H9 (cell line): ENCODE results near the gene PRR7. TPM values are rescaled to one million over a fixed set of nuclear protein-coding genes. Genes with fewer than 3 reads are reported as not detected.

Experiments used
- DNase-seq: peaks from one replicate; pipeline ENCODE4 v3.0.0-alpha.2; 2017
- H2AFZ ChIP-seq: one replicate; pipeline ENCODE4 v1.6.1; 2013; ENCODE audit warnings: mild to moderate bottlenecking, low read length, control low read depth, moderate library complexity
- H2AK5ac ChIP-seq: 2 replicates; pipeline ENCODE4 v1.6.1; 2013; ENCODE audit warnings: low read length, control low read depth, mixed read lengths; ENCODE audit not compliant: insufficient read length
- H2BK120ac ChIP-seq: one replicate; pipeline ENCODE4 v1.6.1; 2013; ENCODE audit warnings: low read depth, mild to moderate bottlenecking, low read length, control low read depth, inconsistent platforms; ENCODE audit not compliant: poor library complexity, severe bottlenecking
- H2BK12ac ChIP-seq: 2 replicates; pipeline ENCODE4 v1.6.1; 2013; ENCODE audit warnings: low read length, control low read depth, mixed read lengths, low read depth; ENCODE audit not compliant: insufficient read length
- H2BK15ac ChIP-seq: 2 replicates; pipeline ENCODE4 v1.6.1; 2013; ENCODE audit warnings: low read depth, low read length, control low read depth
- H2BK20ac ChIP-seq: one replicate; pipeline ENCODE4 v1.6.1; 2013; ENCODE audit warnings: low read depth, mild to moderate bottlenecking, low read length, control low read depth, inconsistent platforms; ENCODE audit not compliant: poor library complexity, severe bottlenecking
- H2BK5ac ChIP-seq: 2 replicates; pipeline ENCODE4 v1.6.1; 2013; ENCODE audit warnings: low read length, control low read depth, mixed read lengths; ENCODE audit not compliant: insufficient read length
- H3K14ac ChIP-seq: 2 replicates; pipeline ENCODE4 v1.6.1; 2013; ENCODE audit warnings: low read length, control low read depth; ENCODE audit not compliant: insufficient read depth
- H3K18ac ChIP-seq: 2 replicates; pipeline ENCODE4 v1.6.1; 2013; ENCODE audit warnings: low read depth, mild to moderate bottlenecking, mixed read lengths, low read length, control low read depth; ENCODE audit not compliant: insufficient read length
- H3K23ac ChIP-seq: 2 replicates; pipeline ENCODE4 v1.6.1; 2013; ENCODE audit warnings: low read length, control low read depth, mixed read lengths, low read depth; ENCODE audit not compliant: insufficient read length
- H3K23me2 ChIP-seq: 2 replicates; pipeline ENCODE4 v1.6.1; 2013; ENCODE audit warnings: low read depth, mild to moderate bottlenecking, mixed read lengths, low read length, control low read depth; ENCODE audit not compliant: insufficient read length, poor library complexity, severe bottlenecking
- H3K27ac ChIP-seq: 2 replicates; pipeline ENCODE4 v1.5.1; 2013; ENCODE audit warnings: low read length, control low read depth, mixed read lengths, low read depth; ENCODE audit not compliant: insufficient read length
- H3K27me3 ChIP-seq: 2 replicates; pipeline ENCODE4 v1.6.1; 2013; ENCODE audit warnings: low read length, control low read depth, inconsistent platforms; ENCODE audit not compliant: insufficient read depth
- H3K4ac ChIP-seq: 2 replicates; pipeline ENCODE4 v1.6.1; 2013; ENCODE audit warnings: low read depth, mild to moderate bottlenecking, control low read depth, inconsistent platforms, low read length, moderate library complexity
- H3K4me1 ChIP-seq: 2 replicates; pipeline ENCODE4 v1.6.1; 2013; ENCODE audit warnings: low read length, control low read depth, inconsistent platforms; ENCODE audit not compliant: insufficient read depth
- H3K4me2 ChIP-seq: 2 replicates; pipeline ENCODE4 v1.6.1; 2013; ENCODE audit warnings: low read length, control low read depth, mixed read lengths; ENCODE audit not compliant: insufficient read length, insufficient read depth
- H3K56ac ChIP-seq: 2 replicates; pipeline ENCODE4 v1.6.1; 2013; ENCODE audit warnings: low read depth, mild to moderate bottlenecking, mixed read lengths, low read length, control low read depth; ENCODE audit not compliant: insufficient read length
- H3K79me1 ChIP-seq: 2 replicates; pipeline ENCODE4 v1.6.1; 2013; ENCODE audit warnings: low read depth, mild to moderate bottlenecking, moderate library complexity, low read length, control low read depth, inconsistent platforms; ENCODE audit not compliant: insufficient read depth, poor library complexity, severe bottlenecking
- H3K79me2 ChIP-seq: 2 replicates; pipeline ENCODE4 v1.6.1; 2013; ENCODE audit warnings: low read length, control low read depth, inconsistent platforms; ENCODE audit not compliant: insufficient read depth
- H3K9ac ChIP-seq: 2 replicates; pipeline ENCODE4 v1.6.1; 2013; ENCODE audit warnings: low read length, control low read depth, mixed read lengths; ENCODE audit not compliant: insufficient read length; ENCODE audit errors: extremely low read depth
- H3K9me3 ChIP-seq: one replicate; pipeline ENCODE4 v1.6.1; 2013; ENCODE audit warnings: low read depth, low read length, inconsistent platforms; ENCODE audit not compliant: control insufficient read depth
- H3T11ph ChIP-seq: one replicate; pipeline ENCODE4 v1.6.1; 2013; ENCODE audit warnings: mild to moderate bottlenecking, low read length, control low read depth, inconsistent platforms
- H4K20me1 ChIP-seq: one replicate; pipeline ENCODE4 v1.6.1; 2013; ENCODE audit not compliant: control insufficient read depth, insufficient read length, insufficient read depth
- H4K5ac ChIP-seq: 2 replicates; pipeline ENCODE4 v1.6.1; 2013; ENCODE audit warnings: low read depth, mild to moderate bottlenecking, mixed read lengths, low read length, control low read depth; ENCODE audit not compliant: insufficient read length
- H4K8ac ChIP-seq: replicated peaks from 2 replicates; pipeline ENCODE4 v1.6.1; 2013; ENCODE audit warnings: low read length, control low read depth, mixed read lengths, low read depth; ENCODE audit not compliant: insufficient read length
- H4K91ac ChIP-seq: 2 replicates; pipeline ENCODE4 v1.6.1; 2013; ENCODE audit warnings: low read depth, mild to moderate bottlenecking, moderate library complexity, mixed read lengths, low read length, control low read depth; ENCODE audit not compliant: insufficient read length
- H3K27ac Mint-ChIP-seq, 3 experiments: 2 replicates in 2 of 3; 3 replicates in 1 of 3; pipeline ENCODE4 v1.8.0; 2020 to 2021; ENCODE audit warnings: mixed read lengths in 3 of 3, mild to moderate bottlenecking in 1 of 3, moderate library complexity in 1 of 3
- H3K27me3 Mint-ChIP-seq: 2 replicates; pipeline ENCODE4 v1.8.0; 2021; ENCODE audit warnings: low read depth, mild to moderate bottlenecking, moderate library complexity, mixed read lengths
- H3K36me3 Mint-ChIP-seq, 3 experiments: 2 replicates in 2 of 3; 3 replicates in 1 of 3; pipeline ENCODE4 v1.8.0; 2020 to 2021; ENCODE audit warnings: low read depth in 3 of 3, mixed read lengths in 3 of 3; ENCODE audit not compliant: insufficient read depth in 1 of 3
- H3K4me1 Mint-ChIP-seq, 2 experiments: 2 replicates each; pipeline ENCODE4 v1.8.0; 2020; ENCODE audit warnings: mixed read lengths in 2 of 2
- H3K4me3 Mint-ChIP-seq, 2 experiments: 2 replicates in 1 of 2; 3 replicates in 1 of 2; pipeline ENCODE4 v1.8.0; 2020 to 2021; ENCODE audit warnings: mild to moderate bottlenecking in 2 of 2, mixed read lengths in 2 of 2, moderate library complexity in 1 of 2
- H3K9me3 Mint-ChIP-seq, 2 experiments: 2 replicates in 1 of 2; 3 replicates in 1 of 2; pipeline ENCODE4 v1.8.0; 2020; ENCODE audit warnings: mild to moderate bottlenecking in 2 of 2, mixed read lengths in 2 of 2, moderate library complexity in 1 of 2
- CTCF ChIP-seq: fragments of 200-600 bp; sonication (generic); conservative IDR thresholded peaks from 3 replicates; pipeline ENCODE4 v1.8.0; 2021; ENCODE audit warnings: antibody characterized with exemption, mild to moderate bottlenecking
- WGBS: extraction: QIAGEN DNeasy Blood & Tissue Kit; methylation state at CpG from one replicate; pipeline ENCODE4 v1.1.7; 2013; ENCODE audit warnings: missing lambda C conversion rate, low lambda C conversion rate, mixed read lengths; ENCODE audit not compliant: insufficient read length; ENCODE audit errors: extremely low coverage; 5-methylcytosine and 5-hydroxymethylcytosine counted together
- total RNA-seq: library from RNA; stranded (reverse); gene quantifications from 2 replicates; pipeline ENCODE4 v1.2.1, GENCODE V29; 2021

Gene PRR7
- total RNA-seq, 1 experiment from 2014 or later = 9.6 TPM

GRCh38 chr5:177434437-177434836, 12.2 kb upstream of the PRR7 start:
- Mint-ChIP-seq H3K27me3 (peaks cover 1% of the 10 kb centered on the region; the same call in 1 of the 2 replicates), H3K4me1 (peaks cover under 1 to 11% of the 10 kb centered on the region in 2 experiments; a peak in 3 of 4 replicates)

More at GRCh38 chr5:177434437-177434836, 12.2 kb upstream of the PRR7 start:
- Histone ChIP-seq H2BK20ac (no peak overlapping the region), H3K79me2 (no peaks in the 10 kb centered on the region), H3K56ac (no peak overlapping the region), H4K5ac (no peak overlapping the region), H3K79me1 (no peaks in the 10 kb centered on the region), H3T11ph (no peak overlapping the region), H2BK15ac (no peak overlapping the region), H2AFZ (no peak overlapping the region), H4K91ac (no peak overlapping the region), H3K4me1 (no peaks in the 10 kb centered on the region), H3K14ac (no peak overlapping the region), H3K4me2 (no peak overlapping the region), H3K27me3 (no peaks in the 10 kb centered on the region), H3K23me2 (no peaks in the 10 kb centered on the region), H3K18ac (no peak overlapping the region), H2AK5ac (no peak overlapping the region), H4K20me1 (peaks cover 2% of the 10 kb centered on the region), H3K9me3 (no peaks in the 10 kb centered on the region), H3K4ac (no peak overlapping the region), H2BK12ac (no peak overlapping the region), H3K23ac (no peak overlapping the region), H3K27ac (no peak overlapping the region), H2BK120ac (no peak overlapping the region), H3K9ac (no peak overlapping the region), H2BK5ac (no peak overlapping the region), H4K8ac (no peak overlapping the region)
- TF ChIP-seq CTCF = no peak
- DNase-seq = no peak
- no peak overlapping the region; a peak in 1 of 5 replicates for H3K4me3 Mint-ChIP-seq
- no peak overlapping the region for H3K27ac Mint-ChIP-seq
- peaks cover 0 to under 1% of the 10 kb centered on the region in 2 experiments; a peak in 1 of 5 replicates for H3K9me3 Mint-ChIP-seq
- no CpG with 5 or more reads among the region's 8 CpGs for WGBS
- peaks cover 20 to 77% (median 67%) of the 10 kb centered on the region in 3 experiments; a peak in 6 of 7 replicates for H3K36me3 Mint-ChIP-seq
